SK-N-MC (cell line): ENCODE data around the gene TMIGD3.

ENCODE experiments used
- DNase-seq: peaks from one replicate; pipeline ENCODE4 v3.0.0-alpha.2; 2011; ENCODE audit warnings: low read depth, low spot score
- H3K27ac ChIP-seq: fragments of 200-600 bp; sonication (generic); 2 replicates; pipeline ENCODE4 v1.5.1; 2016; ENCODE audit warnings: mixed run types
- H3K36me3 ChIP-seq: fragments of 200-600 bp; sonication (generic); 2 replicates; pipeline ENCODE4 v1.6.1; 2017; ENCODE audit warnings: antibody characterized with exemption, low read length, mixed read lengths; ENCODE audit not compliant: insufficient read depth
- H3K4me3 ChIP-seq: fragments of 200-600 bp; sonication (generic); 2 replicates; pipeline ENCODE4 v1.5.1; 2016
- H3K9ac ChIP-seq: fragments of 200-600 bp; sonication (generic); 2 replicates; pipeline ENCODE4 v1.8.0; 2017; ENCODE audit warnings: mixed run types, mixed read lengths; ENCODE audit not compliant: insufficient read length
- H3K9me3 ChIP-seq: fragments of 200-600 bp; sonication (generic); 2 replicates; pipeline ENCODE4 v1.6.1; 2017; ENCODE audit warnings: low read depth, mild to moderate bottlenecking, antibody characterized with exemption, low read length, moderate library complexity, mixed read lengths
- EZH2 ChIP-seq: fragments of 200-600 bp; sonication (generic); IDR thresholded peaks from one replicate; pipeline ENCODE4 v1.6.1; 2017; ENCODE audit warnings: antibody characterized with exemption
- FOXP2 ChIP-seq: optimal IDR thresholded peaks from 2 replicates; pipeline ENCODE3; 2011; ENCODE audit warnings: mild to moderate bottlenecking, moderate library complexity; ENCODE audit not compliant: insufficient read depth; ENCODE audit errors: extremely low read length, control extremely low read depth
- POLR2AphosphoS5 ChIP-seq: IDR thresholded peaks from 2 replicates; pipeline ENCODE4 v1.6.1; 2012; ENCODE audit warnings: mild to moderate bottlenecking, low read depth, low read length, borderline replicate concordance

Gene TMIGD3

DNA sequence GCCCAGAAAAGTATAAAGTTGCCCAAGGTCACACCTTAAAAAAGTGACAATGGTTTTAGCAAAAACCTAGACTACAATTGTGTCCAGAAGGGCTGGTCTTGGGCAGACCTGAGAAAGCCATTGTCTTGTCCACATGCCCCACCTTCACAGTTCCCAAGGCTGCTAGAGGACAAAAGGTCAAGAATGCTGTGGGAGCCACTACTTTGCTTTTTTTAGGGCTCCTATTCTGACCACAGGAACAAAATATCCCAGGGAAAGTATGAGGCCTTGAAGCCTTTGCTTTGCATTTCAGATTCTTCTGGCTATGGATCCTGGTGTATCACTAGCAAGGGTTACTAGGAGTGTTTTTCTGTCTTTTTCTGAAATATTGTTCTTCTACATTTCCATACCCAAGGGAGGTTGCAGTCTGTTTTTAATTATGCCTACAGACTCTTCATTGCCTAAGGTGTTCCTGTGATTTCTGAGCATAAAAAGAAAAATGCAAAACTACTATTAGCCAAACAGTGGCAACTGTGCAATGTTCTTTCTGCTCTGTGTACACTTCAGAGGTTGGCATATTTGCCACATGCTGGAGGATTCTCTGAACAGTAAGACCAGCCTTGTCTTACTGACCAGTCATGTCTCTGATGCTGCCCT, 18.9 kb downstream of the TMIGD3 start:
- DNase-seq: no peak
- H3K9ac ChIP-seq: no peak overlapping the region
- H3K36me3 ChIP-seq: no peaks in the 10 kb centered on the region
- TF ChIP-seq POLR2AphosphoS5 (no peak), FOXP2 (no peak), EZH2 (no peak)
- H3K4me3 ChIP-seq: no peak overlapping the region
- no peak overlapping the region for H3K27ac ChIP-seq
- no peaks in the 10 kb centered on the region for H3K9me3 ChIP-seq

- H3K9me3 ChIP-seq: no peaks in the 10 kb centered on the region
- DNase-seq: no peak
- no peak overlapping the region for H3K4me3 ChIP-seq
- TF ChIP-seq POLR2AphosphoS5: no peak
- no peak for TF ChIP-seq EZH2
- no peak for TF ChIP-seq FOXP2
- H3K9ac ChIP-seq: no peak overlapping the region
- H3K36me3 ChIP-seq: no peaks in the 10 kb centered on the region
- no peak overlapping the region for H3K27ac ChIP-seq
These were observed 19.6 kb downstream of the TMIGD3 start for GRCh38 chr1:111483876-111484275.

DNA sequence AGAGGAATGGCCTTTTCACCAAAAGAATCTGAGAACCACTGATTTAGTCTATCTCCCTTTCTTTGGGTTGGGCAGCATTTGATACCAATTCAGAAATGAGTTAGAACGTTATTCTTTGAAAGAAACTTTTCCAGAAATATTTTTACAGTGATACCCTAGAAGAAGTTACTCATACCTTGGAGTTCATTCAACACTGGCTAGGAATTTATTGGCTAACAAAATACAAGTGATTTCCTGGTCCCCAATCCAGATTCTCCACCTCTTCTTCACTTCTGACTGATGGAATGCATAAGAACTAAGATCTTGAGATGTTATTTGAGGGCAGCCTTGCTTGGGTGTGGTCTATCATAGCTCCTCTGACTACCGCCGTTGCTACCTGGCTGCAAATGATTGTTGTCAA, 20.3 kb downstream of the TMIGD3 start:
- no peak overlapping the region for H3K27ac ChIP-seq
- DNase-seq: no peak
- H3K36me3 ChIP-seq: no peaks in the 10 kb centered on the region
- no peak overlapping the region for H3K9ac ChIP-seq
- no peaks in the 10 kb centered on the region for H3K9me3 ChIP-seq
- no peak overlapping the region for H3K4me3 ChIP-seq
- TF ChIP-seq EZH2 (no peak), POLR2AphosphoS5 (no peak), FOXP2 (no peak)

GRCh38 chr1:111481387-111482221, 21.8 kb downstream of the TMIGD3 start:
- Histone ChIP-seq H3K4me3 (no peak overlapping the region), H3K36me3 (no peaks in the 10 kb centered on the region), H3K9me3 (no peaks in the 10 kb centered on the region), H3K27ac (no peak overlapping the region), H3K9ac (no peak overlapping the region)
- TF ChIP-seq EZH2: no peak
- no peak for TF ChIP-seq POLR2AphosphoS5
- no peak for TF ChIP-seq FOXP2
- no peak for DNase-seq

- TF ChIP-seq POLR2AphosphoS5: no peak
- no peak for TF ChIP-seq FOXP2
- TF ChIP-seq EZH2: no peak
- H3K36me3 ChIP-seq: no peaks in the 10 kb centered on the region
- no peak overlapping the region for H3K9ac ChIP-seq
- no peak overlapping the region for H3K27ac ChIP-seq
- H3K4me3 ChIP-seq: no peak overlapping the region
- no peak for DNase-seq
- no peaks in the 10 kb centered on the region for H3K9me3 ChIP-seq
These were observed 22.8 kb downstream of the TMIGD3 start for GRCh38 chr1:111480674-111481073.

- no peaks in the 10 kb centered on the region for H3K9me3 ChIP-seq
- H3K4me3 ChIP-seq: no peak overlapping the region
- H3K27ac ChIP-seq: no peak overlapping the region
- no peaks in the 10 kb centered on the region for H3K36me3 ChIP-seq
- TF ChIP-seq POLR2AphosphoS5 (no peak), EZH2 (no peak), FOXP2 (no peak)
- H3K9ac ChIP-seq: no peak overlapping the region
- DNase-seq: no peak
These were observed 26.6 kb downstream of the TMIGD3 start for GRCh38 chr1:111476761-111477309.

- Histone ChIP-seq H3K27ac (no peak overlapping the region), H3K9me3 (no peaks in the 10 kb centered on the region), H3K36me3 (no peaks in the 10 kb centered on the region; the same call in 1 of the 2 replicates), H3K4me3 (no peak overlapping the region), H3K9ac (no peak overlapping the region)
- TF ChIP-seq FOXP2 (no peak), EZH2 (no peak), POLR2AphosphoS5 (no peak)
- no peak for DNase-seq
These were observed 27.2 kb downstream of the TMIGD3 start for GRCh38 chr1:111476214-111476613.

DNA sequence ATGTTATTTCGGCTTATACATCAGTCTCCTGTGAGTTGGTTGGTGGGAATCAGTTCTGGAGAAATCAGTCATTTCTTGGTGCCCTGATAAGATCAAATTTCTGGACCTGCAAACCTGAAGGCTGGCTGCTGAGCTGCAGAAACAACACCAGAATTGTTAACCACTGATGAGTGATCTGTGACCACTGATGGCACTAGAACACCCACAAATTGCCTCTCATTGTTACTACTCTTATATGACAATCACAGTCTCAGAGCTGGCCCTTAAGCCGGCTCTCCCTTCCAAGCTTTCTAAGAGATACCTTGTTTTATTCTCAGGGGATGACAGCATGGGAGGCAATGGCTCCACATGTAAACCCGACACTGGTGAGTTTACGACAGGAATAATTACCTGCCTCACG, 27.7 kb downstream of the TMIGD3 start:
- no peaks in the 10 kb centered on the region; the same call in 1 of the 2 replicates for H3K36me3 ChIP-seq
- no peak overlapping the region for H3K4me3 ChIP-seq
- no peak for DNase-seq
- H3K9ac ChIP-seq: no peak overlapping the region
- no peaks in the 10 kb centered on the region for H3K9me3 ChIP-seq
- H3K27ac ChIP-seq: no peak overlapping the region
- TF ChIP-seq FOXP2 (no peak), EZH2 (no peak), POLR2AphosphoS5 (no peak)

DNA sequence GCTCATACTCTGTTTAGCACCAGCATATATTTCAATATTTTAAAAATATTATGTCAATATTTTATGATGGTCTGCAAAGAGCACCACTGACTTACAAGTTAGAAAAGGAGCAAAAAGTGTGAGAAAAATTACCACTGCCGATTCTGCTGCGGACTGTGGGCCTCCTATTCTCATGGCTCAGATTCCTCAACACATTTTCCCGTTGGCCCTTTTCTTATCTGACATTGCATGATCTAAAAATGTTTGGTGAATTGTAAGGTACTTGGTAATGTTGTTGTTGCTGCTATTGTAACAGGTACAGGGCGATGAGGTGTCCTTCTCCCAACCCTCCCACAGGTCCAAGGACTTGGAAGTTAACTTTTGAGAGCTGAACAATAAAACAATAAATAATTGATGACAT, 28.9 kb downstream of the TMIGD3 start:
- Histone ChIP-seq H3K36me3 (peaks cover 6% of the 10 kb centered on the region; the same call in 1 of the 2 replicates), H3K27ac (no peak overlapping the region), H3K9me3 (no peaks in the 10 kb centered on the region), H3K4me3 (no peak overlapping the region), H3K9ac (no peak overlapping the region)
- DNase-seq: no peak
- TF ChIP-seq POLR2AphosphoS5 (no peak), EZH2 (no peak), FOXP2 (no peak)
